GM18517 (cell line): ENCODE data around the gene MBOAT2.
"Not testable (repeated sequence)": the region's sequence is repeated elsewhere in the genome, so short reads cannot be mapped to it uniquely, and the experiment has no call there.

Source experiments
- ATAC-seq: cut with Tn5 transposase; IDR thresholded peaks from one replicate; pipeline ENCODE4 v1.9.1; 2021; ENCODE audit warnings: mild to moderate bottlenecking, moderate library complexity; ENCODE audit not compliant: unreplicated experiment

Gene MBOAT2

GRCh38 chr2:8993902-8994278, 9.6 kb downstream of the MBOAT2 start:
- no peak for ATAC-seq

GRCh38 chr2:8993196-8993901, 10.1 kb downstream of the MBOAT2 start:
- no peak for ATAC-seq

DNA sequence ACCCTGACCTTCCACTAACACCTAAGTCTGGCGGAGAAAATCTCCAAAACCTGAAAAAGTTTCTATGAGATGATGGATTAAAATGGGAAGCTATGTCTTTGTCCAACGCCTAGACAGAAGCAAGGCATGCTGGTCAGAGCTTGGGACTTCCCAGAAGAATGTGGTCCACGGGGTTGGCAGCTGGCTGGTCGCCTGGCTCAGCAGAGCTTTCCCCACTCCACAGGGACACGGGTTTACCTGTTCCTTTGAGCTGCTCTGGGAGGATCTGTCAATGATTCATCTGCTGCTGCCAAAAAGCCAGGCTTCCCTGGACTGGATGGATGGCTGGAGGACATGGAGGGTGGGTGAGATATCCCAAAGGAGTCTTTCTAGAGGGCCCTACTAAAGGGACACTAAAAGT, 10.8 kb downstream of the MBOAT2 start:
- no peak for ATAC-seq

GRCh38 chr2:8989536-8990079, 13.9 kb downstream of the MBOAT2 start:
- ATAC-seq = no peak

DNA sequence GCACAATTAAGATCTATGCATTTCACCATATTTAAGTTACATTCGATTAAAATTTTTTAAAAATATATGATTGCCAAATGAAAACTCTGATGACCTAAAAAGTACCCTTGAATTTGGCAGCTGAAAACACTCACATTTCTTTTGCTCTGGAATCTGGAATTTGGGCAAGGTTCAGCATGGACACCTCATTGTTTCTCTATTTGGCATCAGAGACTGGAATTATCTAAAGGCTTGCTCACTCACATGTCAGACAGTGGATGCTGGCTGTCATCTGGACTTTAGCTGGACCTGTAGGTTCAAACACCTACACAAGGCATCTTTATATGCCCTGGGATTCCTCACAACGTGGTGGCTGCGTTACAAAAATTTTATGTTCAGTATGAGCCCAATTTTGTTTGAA, 16.1 kb downstream of the MBOAT2 start:
- no peak for ATAC-seq

GRCh38 chr2:8986327-8986976, 17.0 kb downstream of the MBOAT2 start:
- ATAC-seq = no peak

DNA sequence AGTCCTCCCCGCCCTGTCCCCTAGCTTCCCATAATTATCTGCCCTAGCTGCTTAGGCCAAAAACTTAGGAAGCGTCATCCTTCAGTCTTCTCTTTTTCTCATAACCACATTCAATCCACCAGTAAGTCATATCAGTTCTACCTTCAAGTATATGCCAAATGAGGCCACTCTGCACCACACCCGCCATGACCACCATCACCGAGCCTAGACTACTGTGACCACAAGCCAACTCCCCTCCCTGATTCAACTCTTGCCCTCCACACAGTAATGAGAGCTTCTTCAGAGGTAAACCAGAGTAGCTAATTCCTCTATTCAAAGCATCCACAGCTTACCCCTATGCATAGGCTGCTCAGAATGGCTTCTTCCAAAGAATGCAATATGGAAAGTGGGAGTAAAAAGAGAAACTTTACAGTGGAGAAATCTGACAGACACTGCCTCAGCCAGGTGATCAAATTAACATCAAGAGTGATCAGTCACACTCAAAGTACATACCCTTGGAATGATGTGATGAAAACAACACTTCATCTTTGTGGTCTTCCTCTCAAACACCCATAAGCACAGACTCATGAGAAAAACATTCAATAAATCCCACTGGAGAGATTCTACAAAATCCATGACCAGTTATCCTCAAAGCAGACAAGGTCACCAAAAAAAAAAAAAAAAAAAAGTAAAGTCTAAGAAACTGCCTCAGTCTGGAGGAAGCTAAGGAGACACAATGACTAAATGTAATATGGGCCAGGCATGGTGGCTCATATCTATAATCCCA, 17.7 kb downstream of the MBOAT2 start:
- no peak for ATAC-seq

GRCh38 chr2:8984855-8985254, 18.6 kb downstream of the MBOAT2 start:
- no peak for ATAC-seq

DNA sequence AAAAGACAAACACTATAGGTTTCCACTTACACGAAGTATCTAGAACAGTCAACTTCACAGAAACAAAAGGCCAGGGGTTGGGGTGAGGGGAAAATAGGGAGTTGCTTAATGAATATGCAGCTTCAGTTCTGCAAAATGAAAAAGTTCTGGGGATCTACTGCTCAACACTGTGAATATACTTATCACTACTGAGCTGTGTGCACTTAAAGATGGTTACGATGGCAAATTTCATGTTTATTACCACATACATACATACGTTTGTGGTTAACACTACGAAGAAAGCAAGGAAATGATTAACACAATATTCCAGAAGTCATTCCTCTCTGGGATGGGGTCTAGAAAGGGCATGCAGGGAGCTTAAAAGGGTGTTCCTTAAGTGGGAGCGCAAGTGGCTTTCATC, 19.3 kb downstream of the MBOAT2 start:
- ATAC-seq = no peak

GRCh38 chr2:8983571-8983970, 19.9 kb downstream of the MBOAT2 start:
- no peak for ATAC-seq

GRCh38 chr2:8981876-8982275, 21.6 kb downstream of the MBOAT2 start:
- no peak for ATAC-seq

DNA sequence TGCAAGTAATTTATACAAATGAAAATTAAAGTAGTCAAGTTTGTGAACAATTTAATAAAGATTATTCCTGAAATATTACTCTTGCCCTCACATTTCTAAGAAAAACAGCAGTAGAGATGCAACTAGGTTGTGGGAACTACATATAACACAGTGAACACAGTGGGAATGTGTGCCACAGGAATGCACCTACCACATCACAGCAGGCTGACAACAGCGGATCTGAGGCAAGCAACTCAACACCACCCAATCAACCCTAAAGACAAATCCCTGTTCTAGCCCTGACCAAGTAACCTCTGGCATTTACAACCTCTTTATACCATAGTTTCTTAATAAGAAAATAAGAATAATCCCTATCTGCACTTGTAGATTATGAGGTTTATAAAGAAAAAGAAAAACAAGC, 23.4 kb downstream of the MBOAT2 start:
- ATAC-seq = no peak

- no peak for ATAC-seq
These were observed 25.7 kb downstream of the MBOAT2 start for GRCh38 chr2:8977758-8978157.

DNA sequence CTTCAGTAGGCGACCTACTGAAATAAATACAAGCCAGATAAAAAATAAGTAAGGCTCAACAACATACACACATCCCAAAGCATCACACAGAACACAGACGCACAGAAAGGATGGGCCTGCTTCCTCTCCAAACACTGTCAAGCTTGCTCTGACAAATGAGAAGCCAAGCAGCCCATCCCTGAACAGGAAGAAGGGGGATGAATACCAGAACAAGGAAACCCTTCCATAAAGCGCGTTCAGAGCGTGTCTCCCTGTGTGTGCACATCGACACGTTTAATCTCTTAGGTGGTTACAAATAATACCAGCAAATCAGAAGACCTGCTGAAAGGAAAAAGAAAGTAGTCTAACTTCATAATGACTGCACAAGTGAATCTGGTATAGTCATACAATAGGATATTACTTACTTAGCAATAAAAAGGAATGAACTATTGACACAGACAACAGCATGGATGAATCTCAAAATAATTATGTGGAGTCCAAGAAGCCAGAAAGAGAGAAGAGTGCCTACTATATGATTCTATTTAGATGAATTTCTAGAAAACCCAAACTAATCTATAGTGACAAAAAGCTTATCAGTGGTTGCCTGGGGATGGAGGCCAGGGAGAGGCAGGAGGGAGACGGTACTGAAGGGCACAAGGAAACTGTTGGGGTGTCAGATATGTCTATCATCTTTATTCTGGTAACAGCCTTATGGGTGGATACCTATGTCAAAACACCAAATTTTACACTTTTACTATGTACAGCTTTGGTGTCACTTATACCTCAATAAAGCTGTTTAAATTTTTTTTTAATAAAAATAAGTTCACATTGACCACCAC, 26.8 kb downstream of the MBOAT2 start:
- no peak for ATAC-seq

DNA sequence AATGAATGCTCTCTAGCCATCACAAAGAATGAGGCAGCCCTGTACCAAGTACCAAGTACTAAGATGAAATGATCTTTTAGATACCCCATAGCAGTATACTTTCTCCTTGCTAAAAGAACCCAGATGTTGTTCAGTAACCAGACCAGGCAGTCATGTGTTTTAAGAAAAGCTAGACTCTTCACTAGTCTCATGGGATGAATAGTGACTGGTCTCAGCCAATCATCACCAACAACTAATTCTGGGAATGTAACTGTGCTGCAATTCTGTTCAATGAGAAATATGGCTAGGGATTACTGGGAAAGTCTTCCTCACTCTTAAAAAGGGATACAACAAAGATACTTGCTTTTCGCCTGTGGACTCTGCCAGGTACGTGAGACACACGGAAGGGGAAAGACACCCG, 29.5 kb downstream of the MBOAT2 start:
- ATAC-seq = no peak

GRCh38 chr2:8973017-8973416, 30.5 kb downstream of the MBOAT2 start:
- ATAC-seq = not testable (repeated sequence)

DNA sequence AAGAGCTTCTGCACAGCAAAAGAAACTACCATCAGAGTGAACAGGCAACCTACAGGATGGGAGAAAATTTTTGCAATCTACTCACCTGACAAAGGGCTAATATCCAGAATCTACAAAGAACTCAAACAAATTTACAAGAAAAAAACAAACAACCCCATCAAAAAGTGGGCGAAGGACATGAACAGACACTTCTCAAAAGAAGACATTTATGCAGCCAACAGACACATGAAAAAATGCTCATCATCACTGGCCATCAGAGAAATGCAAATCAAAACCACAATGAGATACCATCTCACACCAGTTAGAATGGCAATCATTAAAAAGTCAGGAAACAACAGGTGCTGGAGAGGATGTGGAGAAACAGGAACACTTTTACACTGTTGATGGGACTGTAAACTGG, 30.9 kb downstream of the MBOAT2 start:
- ATAC-seq = not testable (repeated sequence)

GRCh38 chr2:8969348-8969747, 34.1 kb downstream of the MBOAT2 start:
- ATAC-seq = not testable (repeated sequence)

- ATAC-seq = no peak
These were observed 37.2 kb downstream of the MBOAT2 start for GRCh38 chr2:8966123-8966908.
